GM13976 (cell line): ENCODE data around the gene KCNJ6.
"Not testable (repeated sequence)": the region's sequence is repeated elsewhere in the genome, so short reads cannot be mapped to it uniquely, and the experiment has no call there.

ENCODE experiments used
- DNase-seq: peaks from one replicate; pipeline ENCODE4 v3.0.0; 2012; ENCODE audit warnings: low spot score
- CTCF ChIP-seq: IDR thresholded peaks from 2 replicates; pipeline ENCODE4 v1.5.1; 2012; ENCODE audit warnings: borderline replicate concordance, mild to moderate bottlenecking; ENCODE audit not compliant: insufficient read depth; ENCODE audit errors: extremely low read depth, missing control alignments, control extremely low read depth
- in situ Hi-C: fragments of 300-500 bp; cut with MboI; formaldehyde crosslinking; loops from one replicate; pipeline ENCODE4 v1.12.0; 2022; ENCODE audit warnings: low sequenced_read_pairs, mixed read lengths, inconsistent platforms; ENCODE audit not compliant: unreplicated experiment

KCNJ6 gene

GRCh38 chr21:37647781-37648180, 268.5 kb downstream of the KCNJ6 start:
- no peak for TF ChIP-seq CTCF
- no peak for DNase-seq
- in situ Hi-C loops, result no loop called here

- DNase-seq, in situ Hi-C loops: not testable (repeated sequence)
These were observed 269.5 kb downstream of the KCNJ6 start for GRCh38 chr21:37646761-37647160.

- no peak for TF ChIP-seq CTCF
- DNase-seq, result no peak
These were observed 270.4 kb downstream of the KCNJ6 start for GRCh38 chr21:37645848-37646247.

GRCh38 chr21:37644636-37645035, 271.6 kb downstream of the KCNJ6 start:
- no peak for TF ChIP-seq CTCF
- in situ Hi-C loops, result no loop called here
- DNase-seq, result no peak

More at GRCh38 chr21:37645848-37646247, 270.4 kb downstream of the KCNJ6 start:
- in situ Hi-C loops, result no loop called here

- DNase-seq, in situ Hi-C loops: not testable (repeated sequence)
These were observed 272.4 kb downstream of the KCNJ6 start for GRCh38 chr21:37643862-37644261.

- in situ Hi-C loops, result no loop called here
- DNase-seq, result no peak
- peak; percentile 39 for TF ChIP-seq CTCF
These were observed 273.8 kb downstream of the KCNJ6 start for GRCh38 chr21:37642493-37642892.

- TF ChIP-seq CTCF, result no peak
- in situ Hi-C loops, result no loop called here
- DNase-seq, result no peak
These were observed 276.5 kb downstream of the KCNJ6 start for GRCh38 chr21:37639756-37640155.

- no peak for TF ChIP-seq CTCF
- DNase-seq, result no peak
- in situ Hi-C loops, result no loop called here
These were observed 280.0 kb downstream of the KCNJ6 start for GRCh38 chr21:37636152-37636860.
